Gastrocnemius medialis (tissue), 4 donors: ENCODE measurements around the gene CFAP45. TPM values are rescaled to one million over a fixed set of nuclear protein-coding genes. Genes with fewer than 3 reads are reported as not detected.
A peak's percentile ranks its signal among the peaks of the same experiment; 100 is the strongest.
"Not testable (repeated sequence)": the region's sequence is repeated elsewhere in the genome, so short reads cannot be mapped to it uniquely, and the experiment has no call there.

ENCODE experiments used
- ATAC-seq, 2 donors: fragments of 150-250 bp; one replicate each; pipeline ENCODE4 v1.9.1; 2016
- DNase-seq, 2 donors: peaks; one replicate each; pipeline ENCODE4 v3.0.0-alpha.2; 2019
- H3K27ac ChIP-seq, 4 donors: fragments of 200-600 bp; sonication (generic); 1 replicate in 1 of 4; 2 replicates in 3 of 4; pipeline ENCODE4 v1.5.1; 2016 to 2018; ENCODE audit warnings: mild to moderate bottlenecking in 2 of 4, moderate library complexity in 1 of 4
- H3K27me3 ChIP-seq, 3 donors: fragments of 200-600 bp; sonication (generic) in 2 of 3; 1 replicate in 1 of 3; 2 replicates in 2 of 3; pipeline versions ENCODE4 v1.5.1 to v1.6.0; 2016 to 2019; ENCODE audit warnings: mild to moderate bottlenecking in 1 of 3, moderate library complexity in 1 of 3
- H3K36me3 ChIP-seq, 2 donors: fragments of 200-600 bp; sonication (generic) in 1 of 2; one replicate each; pipeline ENCODE4 v1.5.1; 2017 to 2018
- H3K4me1 ChIP-seq, 2 donors: fragments of 200-600 bp; sonication (generic) in 1 of 2; one replicate each; pipeline ENCODE4 v1.5.1; 2016 to 2017; ENCODE audit warnings: mild to moderate bottlenecking in 2 of 2
- H3K4me3 ChIP-seq, 4 donors: fragments of 200-600 bp; sonication (generic) in 3 of 4; 1 replicate in 1 of 4; 2 replicates in 3 of 4; pipeline ENCODE4 v1.5.1; 2016 to 2019; ENCODE audit warnings: mild to moderate bottlenecking in 2 of 4
- H3K9me3 ChIP-seq, 3 donors: fragments of 200-600 bp; sonication (generic) in 2 of 3; 1 replicate in 1 of 3; 2 replicates in 2 of 3; pipeline ENCODE4 v1.5.1; 2016 to 2019
- POLR2A ChIP-seq, 2 donors: fragments of 450-650 bp; IDR thresholded peaks; one replicate each; pipeline ENCODE4 v1.6.1; 2017; ENCODE audit warnings: antibody characterized with exemption in 2 of 2, mild to moderate bottlenecking in 2 of 2, moderate library complexity in 2 of 2
- in situ Hi-C, 4 donors: fragments of 200-750 bp; cut with MboI; loops; one replicate each; pipeline versions ENCODE4 v1.15.0 to v1.8.0; 2017; ENCODE audit warnings: low sequenced_read_pairs in 4 of 4
- intact Hi-C: fragments of 100-400 bp; cut with DNase I; formaldehyde crosslinking; loops from one replicate; pipeline ENCODE4 v1.15.1; 2023; ENCODE audit warnings: low total_unique reads
- total RNA-seq, 4 donors: library from RNA; depleted of rRNA; stranded (reverse); fragments of >200 nt; gene quantifications; one replicate each; pipeline versions ENCODE4 v1.1.0 to v1.2.3, GENCODE V29; 2016
- TF ChIP-seq, protein P1 (sequence below), 5 experiments: fragments of 450-650 bp in 3 of 5; fragments of 200-600 bp in 2 of 5; sonication (generic) in 2 of 5; IDR thresholded peaks in 4 of 5; conservative IDR thresholded peaks in 1 of 5; 1 replicate in 4 of 5; 2 replicates in 1 of 5; pipeline ENCODE4 v1.5.1; 2016 to 2019; ENCODE audit warnings: antibody characterized with exemption in 5 of 5, mild to moderate bottlenecking in 3 of 5, moderate library complexity in 3 of 5

CFAP45 gene
- total RNA-seq, 4 donors from 2014 or later, result not detected

DNA sequence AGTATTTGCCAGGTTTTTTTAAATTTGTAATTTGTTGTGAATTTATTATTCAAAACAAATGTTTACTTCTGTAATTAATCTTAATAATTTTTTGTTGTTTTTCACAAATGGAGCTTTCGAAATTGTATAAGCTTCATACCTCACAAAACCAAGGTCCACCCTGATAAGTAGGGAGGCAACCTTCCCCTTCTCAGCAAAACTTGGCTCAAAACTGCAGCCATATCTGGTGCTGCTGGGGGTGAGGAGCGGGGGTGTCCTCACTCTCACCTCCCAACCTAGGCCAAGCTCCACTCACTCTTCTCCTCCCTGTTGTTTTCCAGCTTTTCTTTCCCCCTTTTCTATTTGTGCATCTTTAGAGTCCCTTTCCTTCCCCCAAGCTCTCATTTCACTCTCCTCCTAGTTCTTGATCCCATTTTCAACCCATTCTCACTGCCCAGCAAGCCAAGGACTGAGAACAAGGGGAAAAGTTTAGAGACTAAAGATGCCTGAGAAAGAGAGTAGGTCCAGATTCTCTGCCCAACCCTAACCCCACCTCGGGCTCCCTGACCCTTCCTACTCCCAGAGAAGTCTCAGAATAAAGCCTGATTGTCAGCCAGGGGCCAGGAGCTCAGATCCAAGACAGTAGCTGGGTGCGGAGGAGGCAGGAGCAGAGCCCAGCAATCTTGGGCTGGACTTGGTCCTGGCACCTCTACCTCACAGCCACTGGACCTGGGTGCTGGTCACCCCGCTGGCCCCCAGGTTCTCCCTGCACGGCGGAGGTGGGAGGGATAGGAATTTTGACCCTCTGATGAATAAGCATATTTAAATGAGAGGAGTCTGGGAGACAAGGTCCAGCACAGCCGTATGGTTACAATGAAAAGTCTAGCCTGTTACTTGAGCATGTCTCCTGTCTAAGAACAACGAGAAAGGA, 8.3 kb upstream of the CFAP45 start:
- intact Hi-C loops, result no loop called here
- Histone ChIP-seq H3K27me3 (no peaks in the 10 kb centered on the region), H3K36me3 (no peaks in the 10 kb centered on the region), H3K27ac (no peak overlapping the region), H3K9me3 (no peaks in the 10 kb centered on the region), H3K4me1 (peaks cover 0 to 8% of the 10 kb centered on the region in 2 donors), H3K4me3 (no peak overlapping the region)
- TF ChIP-seq POLR2A (IDR thresholded peaks at IDR 0.05), result no peak
- TF ChIP-seq, protein P1, sequence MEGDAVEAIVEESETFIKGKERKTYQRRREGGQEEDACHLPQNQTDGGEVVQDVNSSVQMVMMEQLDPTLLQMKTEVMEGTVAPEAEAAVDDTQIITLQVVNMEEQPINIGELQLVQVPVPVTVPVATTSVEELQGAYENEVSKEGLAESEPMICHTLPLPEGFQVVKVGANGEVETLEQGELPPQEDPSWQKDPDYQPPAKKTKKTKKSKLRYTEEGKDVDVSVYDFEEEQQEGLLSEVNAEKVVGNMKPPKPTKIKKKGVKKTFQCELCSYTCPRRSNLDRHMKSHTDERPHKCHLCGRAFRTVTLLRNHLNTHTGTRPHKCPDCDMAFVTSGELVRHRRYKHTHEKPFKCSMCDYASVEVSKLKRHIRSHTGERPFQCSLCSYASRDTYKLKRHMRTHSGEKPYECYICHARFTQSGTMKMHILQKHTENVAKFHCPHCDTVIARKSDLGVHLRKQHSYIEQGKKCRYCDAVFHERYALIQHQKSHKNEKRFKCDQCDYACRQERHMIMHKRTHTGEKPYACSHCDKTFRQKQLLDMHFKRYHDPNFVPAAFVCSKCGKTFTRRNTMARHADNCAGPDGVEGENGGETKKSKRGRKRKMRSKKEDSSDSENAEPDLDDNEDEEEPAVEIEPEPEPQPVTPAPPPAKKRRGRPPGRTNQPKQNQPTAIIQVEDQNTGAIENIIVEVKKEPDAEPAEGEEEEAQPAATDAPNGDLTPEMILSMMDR (IDR thresholded peaks at IDR 0.05 in 4 of 5, conservative IDR thresholded peaks at IDR 0.05 in 1 of 5), result no peak
- no peak for DNase-seq
- in situ Hi-C loops, result no loop called here
- no peak for ATAC-seq

DNA sequence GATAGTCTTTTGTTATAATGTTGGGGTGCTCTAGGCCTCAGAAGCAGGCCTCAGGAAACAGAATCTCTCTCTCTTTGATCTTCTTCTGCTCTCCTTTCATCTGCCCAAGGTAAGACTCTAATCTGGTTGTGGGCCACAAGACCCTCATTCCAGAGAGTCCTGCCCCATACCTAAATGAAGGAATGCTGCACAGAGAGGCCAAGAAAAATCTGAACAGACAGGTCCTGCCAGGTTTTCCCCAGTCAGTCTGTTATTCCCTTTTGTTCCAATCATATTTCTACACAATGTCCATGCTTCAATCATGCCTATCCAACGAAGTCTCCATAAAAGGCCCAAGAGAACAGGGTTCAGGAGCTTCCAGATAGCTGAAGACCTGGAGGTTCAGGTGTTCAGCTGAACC, 7.0 kb upstream of the CFAP45 start:
- H3K27ac ChIP-seq, result no peak overlapping the region
- no peak for DNase-seq
- in situ Hi-C loops, result no loop called here
- H3K4me1 ChIP-seq, result peaks cover 0 to 8% of the 10 kb centered on the region in 2 donors
- no peaks in the 10 kb centered on the region for H3K36me3 ChIP-seq
- no peak for ATAC-seq
- H3K27me3 ChIP-seq, result no peaks in the 10 kb centered on the region
- intact Hi-C loops, result no loop called here
- H3K4me3 ChIP-seq, result no peak overlapping the region
- TF ChIP-seq POLR2A (IDR thresholded peaks at IDR 0.05), result no peak
- TF ChIP-seq, protein P1 (IDR thresholded peaks at IDR 0.05 in 4 of 5, conservative IDR thresholded peaks at IDR 0.05 in 1 of 5), result no peak
- no peaks in the 10 kb centered on the region for H3K9me3 ChIP-seq

DNA sequence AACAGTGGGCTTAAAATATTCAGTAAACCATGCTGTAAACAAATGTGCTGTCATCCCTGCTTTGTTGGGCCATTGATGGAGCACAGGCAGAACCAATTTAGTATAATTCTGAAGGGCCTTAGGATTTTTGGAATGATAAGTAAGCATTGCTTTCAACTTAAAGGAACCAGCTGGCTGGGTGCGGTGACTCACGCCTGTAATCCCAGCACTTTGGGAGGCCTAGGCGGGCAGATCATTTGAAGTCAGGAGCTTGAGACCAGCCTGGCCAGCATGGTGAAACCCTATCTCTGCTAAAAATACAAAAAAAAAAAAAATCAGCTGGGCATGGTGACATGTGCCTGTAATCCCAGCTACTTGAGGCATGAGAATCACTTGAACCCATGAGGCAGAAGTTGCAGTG, 4.1 kb upstream of the CFAP45 start:
- H3K9me3 ChIP-seq, H3K4me1 ChIP-seq, DNase-seq, intact Hi-C loops, ATAC-seq, in situ Hi-C loops, H3K27ac ChIP-seq, H3K27me3 ChIP-seq, H3K4me3 ChIP-seq, H3K36me3 ChIP-seq: not testable (repeated sequence)

DNA sequence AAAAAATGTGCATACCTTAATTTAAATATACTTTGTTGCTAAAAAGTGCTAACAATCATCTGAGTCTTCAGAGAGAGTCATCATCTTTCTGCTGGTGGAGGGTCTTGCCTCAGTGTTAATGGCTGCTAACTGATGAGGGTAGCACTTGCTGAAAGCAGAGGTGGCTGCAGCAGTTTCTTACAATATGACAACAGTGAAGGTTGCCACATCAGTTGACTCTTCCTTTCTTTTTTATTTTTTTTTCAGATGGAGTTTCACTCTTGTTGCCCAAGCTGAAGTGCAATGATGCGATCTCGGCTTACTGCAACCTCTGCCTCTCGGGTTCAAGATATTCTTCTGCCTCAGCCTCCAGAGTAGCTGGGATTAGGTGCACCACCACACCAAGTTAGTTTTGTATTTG, 2.6 kb upstream of the CFAP45 start:
- H3K27ac ChIP-seq, result no peak overlapping the region
- H3K4me3 ChIP-seq, result no peak overlapping the region
- in situ Hi-C loops, result no loop called here
- intact Hi-C loops, result no loop called here
- ATAC-seq (no peak), DNase-seq (no peak)
- no peaks in the 10 kb centered on the region for H3K9me3 ChIP-seq
- no peak for TF ChIP-seq POLR2A (IDR thresholded peaks at IDR 0.05)
- TF ChIP-seq, protein P1 (IDR thresholded peaks at IDR 0.05 in 4 of 5, conservative IDR thresholded peaks at IDR 0.05 in 1 of 5), result no peak
- H3K36me3 ChIP-seq, result no peaks in the 10 kb centered on the region
- no peaks in the 10 kb centered on the region for H3K27me3 ChIP-seq
- peaks cover 0 to 4% of the 10 kb centered on the region in 2 donors for H3K4me1 ChIP-seq

DNA sequence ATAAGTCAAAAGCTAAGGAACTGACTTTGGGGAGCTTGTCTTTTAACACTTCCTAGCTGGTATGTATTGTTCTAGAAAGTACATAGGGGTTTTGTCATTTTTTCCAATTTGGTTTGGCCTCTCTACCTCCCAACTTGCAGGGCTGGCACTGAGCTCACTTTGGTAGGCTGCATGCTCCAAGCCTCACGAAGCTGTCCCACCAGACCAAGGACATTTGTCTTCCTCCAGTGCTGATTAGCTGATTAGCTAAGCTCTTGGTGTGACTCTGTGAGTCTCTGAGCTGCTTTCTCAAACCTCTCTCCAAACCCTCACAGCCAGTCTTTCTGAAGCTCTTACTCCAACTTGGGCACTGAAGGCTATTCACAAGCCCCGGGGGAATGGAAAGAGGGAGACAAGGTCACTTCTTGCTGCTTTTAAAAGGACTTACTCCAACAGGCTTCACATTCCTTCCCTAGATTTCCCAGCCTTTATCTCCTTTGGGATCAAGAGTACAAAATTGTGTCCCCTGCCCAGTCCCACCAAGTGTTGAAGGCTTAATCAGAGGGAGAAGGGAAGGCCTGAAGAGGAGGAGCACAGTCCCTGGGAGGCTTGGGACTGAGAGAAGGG, 893 bp upstream of the CFAP45 start:
- intact Hi-C loops, result no loop called here
- ATAC-seq, result no peak
- in situ Hi-C loops, result no loop called here

DNA sequence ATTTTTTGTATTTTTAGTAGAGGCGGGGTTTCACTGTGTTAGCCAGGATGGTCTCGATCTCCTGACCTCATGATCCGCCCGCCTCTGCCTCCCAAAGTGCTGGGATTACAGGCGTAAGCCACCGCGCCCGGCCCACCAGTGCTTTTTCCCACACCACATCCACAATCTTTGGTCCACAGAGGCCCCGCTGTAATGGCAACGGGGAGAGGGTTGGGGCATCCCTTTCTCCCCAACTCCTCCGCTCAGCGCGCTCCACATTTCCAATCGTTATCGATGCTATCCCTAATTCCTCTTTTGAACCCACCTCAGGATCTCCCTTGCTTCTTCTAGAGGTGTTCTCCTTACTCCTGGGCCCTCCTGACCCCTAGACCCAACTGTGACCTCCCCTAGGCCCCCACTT, 331 bp downstream of the CFAP45 start:
- H3K4me1 ChIP-seq, H3K27me3 ChIP-seq, intact Hi-C loops, DNase-seq, H3K4me3 ChIP-seq, H3K9me3 ChIP-seq, ATAC-seq, H3K36me3 ChIP-seq, H3K27ac ChIP-seq: not testable (repeated sequence)
- in situ Hi-C loops, result loop anchor here in 1 of 4 donors (10.0 kb wide), 1 partner anchor 105 kb away; no protein-coding TSS in a partner anchor

More for the DNA sequence above, 893 bp upstream of the CFAP45 start:
- H3K4me1 ChIP-seq, result peaks cover 0 to 4% of the 10 kb centered on the region in 2 donors
- no peaks in the 10 kb centered on the region for H3K36me3 ChIP-seq
- no peaks in the 10 kb centered on the region for H3K9me3 ChIP-seq
- no peaks in the 10 kb centered on the region for H3K27me3 ChIP-seq
- TF ChIP-seq POLR2A (IDR thresholded peaks at IDR 0.05), result no peak
- TF ChIP-seq, protein P1 (IDR thresholded peaks at IDR 0.05 in 4 of 5, conservative IDR thresholded peaks at IDR 0.05 in 1 of 5), result no peak
- H3K27ac ChIP-seq, result peak overlapping the region in 1 of 4 donors; percentile 7
- no peak overlapping the region for H3K4me3 ChIP-seq
- no peak for DNase-seq
